ENCODE measurements around the gene CDH4. TPM values are rescaled to one million over a fixed set of nuclear protein-coding genes. Genes with fewer than 3 reads are reported as not detected.

Gene CDH4
- total and polyA plus RNA-seq, 2 of the 8 experiments (the other 6 are each of a cell fraction or from before 2014, with no cell fraction given), result 4.3 to 7.9 TPM

- no peak for TF ChIP-seq BCL11A (IDR thresholded peaks at IDR 0.05; ENCODE audit: low read depth in 2 of 2, low read length in 2 of 2)
Measured at GRCh38 chr20:61298661-61299060, 46.6 kb downstream of the CDH4 start (continued).

All from H1 (cell line).